Myocyte (in vitro differentiated cells): ENCODE measurements around the gene MRE11. TPM values are rescaled to one million over a fixed set of nuclear protein-coding genes. Genes with fewer than 3 reads are reported as not detected.
A peak's percentile ranks its signal among the peaks of the same experiment; 100 is the strongest.
"Not testable (repeated sequence)": the region's sequence is repeated elsewhere in the genome, so short reads cannot be mapped to it uniquely, and the experiment has no call there.

Experiments
- DNase-seq: peaks from one replicate; pipeline ENCODE4 v3.0.0-alpha.2; 2012; ENCODE audit warnings: low read depth
- total RNA-seq: library from RNA; depleted of rRNA; stranded (reverse); fragments of >200 nt; gene quantifications from 2 replicates; pipeline ENCODE4 v1.2.3, GENCODE V29; 2014

MRE11 gene
- total RNA-seq, 1 donor from 2014 or later: 12.1 TPM

- DNase-seq: no peak
These were observed 13.8 kb upstream of the MRE11 start for GRCh38 chr11:94507485-94507884.

- DNase-seq: not testable (repeated sequence)
These were observed 12.9 kb upstream of the MRE11 start for GRCh38 chr11:94506513-94506912.

- peak; percentile 66 for DNase-seq
These were observed 11.1 kb upstream of the MRE11 start for GRCh38 chr11:94504689-94505293.

GRCh38 chr11:94501522-94501921 is 7.9 kb upstream of the MRE11 start:
- DNase-seq: no peak

GRCh38 chr11:94500181-94500580 is 6.5 kb upstream of the MRE11 start:
- DNase-seq: no peak

GRCh38 chr11:94494126-94494680 is 559 bp upstream of the MRE11 start:
- no peak for DNase-seq

- no peak for DNase-seq
These were observed 7.6 kb downstream of the MRE11 start for GRCh38 chr11:94486068-94486467.

GRCh38 chr11:94481342-94481741 is 12.3 kb downstream of the MRE11 start:
- DNase-seq: no peak

GRCh38 chr11:94477624-94478023 is 16.0 kb downstream of the MRE11 start:
- DNase-seq: no peak

GRCh38 chr11:94472916-94473799 is 20.5 kb downstream of the MRE11 start:
- peak; percentile 53 for DNase-seq

GRCh38 chr11:94469416-94469815 is 24.2 kb downstream of the MRE11 start:
- no peak for DNase-seq

- no peak for DNase-seq
These were observed 34.1 kb downstream of the MRE11 start for GRCh38 chr11:94459576-94459975.

- DNase-seq: no peak
These were observed 36.3 kb downstream of the MRE11 start for GRCh38 chr11:94457118-94458029.

- DNase-seq: no peak
These were observed 37.8 kb downstream of the MRE11 start for GRCh38 chr11:94455861-94456260.

GRCh38 chr11:94454301-94454700 is 39.3 kb downstream of the MRE11 start:
- DNase-seq: no peak

- no peak for DNase-seq
These were observed 40.7 kb downstream of the MRE11 start for GRCh38 chr11:94452988-94453387.

GRCh38 chr11:94450048-94450447 is 43.6 kb downstream of the MRE11 start:
- no peak for DNase-seq

GRCh38 chr11:94449437-94449836 is 44.2 kb downstream of the MRE11 start:
- no peak for DNase-seq

- DNase-seq: no peak
These were observed 44.6 kb downstream of the MRE11 start for GRCh38 chr11:94449029-94449428.

- no peak for DNase-seq
These were observed 46.5 kb downstream of the MRE11 start for GRCh38 chr11:94447149-94447548.

- no peak for DNase-seq
These were observed 48.0 kb downstream of the MRE11 start for GRCh38 chr11:94445641-94446040.
